ENCODE measurements around the gene GPR17. TPM values are rescaled to one million over a fixed set of nuclear protein-coding genes. Genes with fewer than 3 reads are reported as not detected.

The GPR17 gene
- total and polyA plus RNA-seq, 9 of the 15 experiments (the other 6 are each of a cell fraction or from before 2014, with no cell fraction given) = not detected

DNA sequence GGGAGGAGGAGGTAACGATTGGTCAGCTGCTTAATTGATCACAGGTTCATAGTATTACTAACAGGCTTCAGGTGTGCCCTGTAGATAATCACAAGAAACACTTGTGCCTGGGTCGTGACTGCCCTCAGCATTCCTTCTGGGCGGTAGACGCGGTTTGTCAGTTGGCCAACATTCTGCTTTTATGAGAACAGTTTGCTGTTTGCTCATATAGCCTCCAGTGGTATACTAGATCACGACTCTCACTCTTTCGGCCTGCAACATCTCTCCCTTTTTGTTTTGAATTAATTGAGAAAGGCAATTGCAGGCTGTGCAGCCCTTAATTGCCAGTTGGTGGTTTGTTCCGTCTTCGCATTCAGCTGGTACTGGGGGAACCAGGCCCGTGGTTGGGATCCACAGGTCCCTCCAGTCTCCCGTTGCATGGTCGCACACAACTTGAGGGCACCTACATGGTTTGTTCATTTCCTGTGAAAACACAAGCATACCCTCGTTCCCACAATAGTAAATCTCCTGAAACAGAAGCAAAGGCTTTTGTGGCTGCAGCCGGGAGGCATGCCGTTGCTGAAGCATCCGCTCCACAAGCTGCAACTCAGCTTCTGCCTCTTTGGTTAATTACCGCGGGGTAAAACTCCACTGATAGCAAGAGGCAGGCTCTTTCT is 30.3 kb upstream of the GPR17 start:
- Histone ChIP-seq H3K27me3 (ENCODE audit: control insufficient read depth in 2 of 2, insufficient read depth in 2 of 2, low read length in 2 of 2) (peaks cover 35 to 60% of the 10 kb centered on the region in 2 experiments), H3K27ac (ENCODE audit: extremely low read depth, low read depth, low read length) (no peak overlapping the region), H3K4me3 (no peak overlapping the region), H3K4me1 (replicated peaks in 1 of 2; ENCODE audit: control insufficient read depth in 2 of 2, insufficient read depth in 2 of 2, low read length in 2 of 2) (no peaks in the 10 kb centered on the region), H3K9me1 (ENCODE audit: control insufficient read depth, insufficient read depth, low read length) (no peaks in the 10 kb centered on the region), H3K9ac (ENCODE audit: insufficient read depth in 1 of 2, low read depth in 2 of 2, low read length in 2 of 2) (no peak overlapping the region), H3K9me3 (replicated peaks; ENCODE audit: control insufficient read depth, insufficient read depth, low read depth, low read length) (no peaks in the 10 kb centered on the region), H4K20me1 (replicated peaks; ENCODE audit: control insufficient read depth, insufficient read depth, low read length) (no peaks in the 10 kb centered on the region), H2AFZ (ENCODE audit: low read depth, low read length) (no peak overlapping the region), H3K4me2 (ENCODE audit: insufficient read depth, low read length) (no peak overlapping the region), H3K79me2 (ENCODE audit: control insufficient read depth, insufficient read depth, low read length) (no peaks in the 10 kb centered on the region), H3K36me3 (ENCODE audit: control insufficient read depth, insufficient read depth, low read length) (no peaks in the 10 kb centered on the region)
- 7% methylated on average over 18 of the region's 18 CpGs for WGBS (ENCODE audit: insufficient coverage, low coverage, missing lambda C conversion rate)
- intact Hi-C loops (cut with micrococcal nuclease) (no loop called here), in situ Hi-C loops (cut with MboI) (no loop called here)
- POLR2A ChIA-PET = interaction anchor here (0.6 to 1.6 kb wide), 4 partner anchors 14 to 196 kb away, joined by 3 to 5 read pairs (median 4); no protein-coding TSS in a partner anchor
- FAIRE-seq = no peak
- CTCF ChIA-PET (ENCODE audit: low intra/inter-chr PET ratio) = no interaction called here
- BruUV-seq (replicated peaks) = no TSS peak
- no peak for DNase-seq (ENCODE audit: extremely low read depth in 1 of 4, low spot score in 3 of 4)
- no peak for ATAC-seq
- TF ChIP-seq PHF8 (IDR thresholded peaks at IDR 0.05; ENCODE audit: borderline replicate concordance, low read length) = no peak
- TF ChIP-seq ETV5 (CRISPR knock-in tag; IDR thresholded peaks at IDR 0.05; ENCODE audit: low read depth) = no peak
- TF ChIP-seq, protein P1, sequence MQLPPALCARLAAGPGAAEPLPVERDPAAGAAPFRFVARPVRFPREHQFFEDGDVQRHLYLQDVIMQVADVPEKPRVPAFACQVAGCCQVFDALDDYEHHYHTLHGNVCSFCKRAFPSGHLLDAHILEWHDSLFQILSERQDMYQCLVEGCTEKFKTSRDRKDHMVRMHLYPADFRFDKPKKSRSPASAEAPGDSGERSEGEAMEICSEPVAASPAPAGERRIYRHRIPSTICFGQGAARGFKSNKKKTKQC (CRISPR knock-in tag; IDR thresholded peaks at IDR 0.05) = no peak
- TF ChIP-seq HDAC3 (IDR thresholded peaks at IDR 0.05; ENCODE audit: borderline replicate concordance, partially characterized antibody) = no peak
- no peak for TF ChIP-seq SMARCE1 (IDR thresholded peaks at IDR 0.05)
- no peak for TF ChIP-seq NFIX (CRISPR knock-in tag; IDR thresholded peaks at IDR 0.05; ENCODE audit: low read depth)
- no peak for TF ChIP-seq FUS (optimal IDR thresholded peaks at IDR 0.05; ENCODE audit: low read depth, low read length)
- TF ChIP-seq KLF16 (IDR thresholded peaks at IDR 0.05) = no peak
- TF ChIP-seq, protein P2, sequence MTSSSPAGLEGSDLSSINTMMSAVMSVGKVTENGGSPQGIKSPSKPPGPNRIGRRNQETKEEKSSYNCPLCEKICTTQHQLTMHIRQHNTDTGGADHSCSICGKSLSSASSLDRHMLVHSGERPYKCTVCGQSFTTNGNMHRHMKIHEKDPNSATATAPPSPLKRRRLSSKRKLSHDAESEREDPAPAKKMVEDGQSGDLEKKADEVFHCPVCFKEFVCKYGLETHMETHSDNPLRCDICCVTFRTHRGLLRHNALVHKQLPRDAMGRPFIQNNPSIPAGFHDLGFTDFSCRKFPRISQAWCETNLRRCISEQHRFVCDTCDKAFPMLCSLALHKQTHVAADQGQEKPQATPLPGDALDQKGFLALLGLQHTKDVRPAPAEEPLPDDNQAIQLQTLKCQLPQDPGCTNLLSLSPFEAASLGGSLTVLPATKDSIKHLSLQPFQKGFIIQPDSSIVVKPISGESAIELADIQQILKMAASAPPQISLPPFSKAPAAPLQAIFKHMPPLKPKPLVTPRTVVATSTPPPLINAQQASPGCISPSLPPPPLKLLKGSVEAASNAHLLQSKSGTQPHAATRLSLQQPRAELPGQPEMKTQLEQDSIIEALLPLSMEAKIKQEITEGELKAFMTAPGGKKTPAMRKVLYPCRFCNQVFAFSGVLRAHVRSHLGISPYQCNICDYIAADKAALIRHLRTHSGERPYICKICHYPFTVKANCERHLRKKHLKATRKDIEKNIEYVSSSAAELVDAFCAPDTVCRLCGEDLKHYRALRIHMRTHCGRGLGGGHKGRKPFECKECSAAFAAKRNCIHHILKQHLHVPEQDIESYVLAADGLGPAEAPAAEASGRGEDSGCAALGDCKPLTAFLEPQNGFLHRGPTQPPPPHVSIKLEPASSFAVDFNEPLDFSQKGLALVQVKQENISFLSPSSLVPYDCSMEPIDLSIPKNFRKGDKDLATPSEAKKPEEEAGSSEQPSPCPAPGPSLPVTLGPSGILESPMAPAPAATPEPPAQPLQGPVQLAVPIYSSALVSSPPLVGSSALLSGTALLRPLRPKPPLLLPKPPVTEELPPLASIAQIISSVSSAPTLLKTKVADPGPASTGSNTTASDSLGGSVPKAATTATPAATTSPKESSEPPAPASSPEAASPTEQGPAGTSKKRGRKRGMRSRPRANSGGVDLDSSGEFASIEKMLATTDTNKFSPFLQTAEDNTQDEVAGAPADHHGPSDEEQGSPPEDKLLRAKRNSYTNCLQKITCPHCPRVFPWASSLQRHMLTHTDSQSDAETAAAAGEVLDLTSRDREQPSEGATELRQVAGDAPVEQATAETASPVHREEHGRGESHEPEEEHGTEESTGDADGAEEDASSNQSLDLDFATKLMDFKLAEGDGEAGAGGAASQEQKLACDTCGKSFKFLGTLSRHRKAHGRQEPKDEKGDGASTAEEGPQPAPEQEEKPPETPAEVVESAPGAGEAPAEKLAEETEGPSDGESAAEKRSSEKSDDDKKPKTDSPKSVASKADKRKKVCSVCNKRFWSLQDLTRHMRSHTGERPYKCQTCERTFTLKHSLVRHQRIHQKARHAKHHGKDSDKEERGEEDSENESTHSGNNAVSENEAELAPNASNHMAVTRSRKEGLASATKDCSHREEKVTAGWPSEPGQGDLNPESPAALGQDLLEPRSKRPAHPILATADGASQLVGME (CRISPR knock-in tag; IDR thresholded peaks at IDR 0.05) = no peak
- no peak for TF ChIP-seq YY1 (IDR thresholded peaks at IDR 0.05; ENCODE audit: borderline replicate concordance in 1 of 3, control insufficient read depth in 1 of 3, extremely low read depth in 1 of 3, insufficient read depth in 3 of 3, insufficient read length in 1 of 3, insufficient replicate concordance in 2 of 3, low read depth in 1 of 3, low read length in 2 of 3)
- no peak for TF ChIP-seq EZH2 (IDR thresholded peaks at IDR 0.05; ENCODE audit: borderline replicate concordance, low read depth, low read length)
- TF ChIP-seq, protein P3, sequence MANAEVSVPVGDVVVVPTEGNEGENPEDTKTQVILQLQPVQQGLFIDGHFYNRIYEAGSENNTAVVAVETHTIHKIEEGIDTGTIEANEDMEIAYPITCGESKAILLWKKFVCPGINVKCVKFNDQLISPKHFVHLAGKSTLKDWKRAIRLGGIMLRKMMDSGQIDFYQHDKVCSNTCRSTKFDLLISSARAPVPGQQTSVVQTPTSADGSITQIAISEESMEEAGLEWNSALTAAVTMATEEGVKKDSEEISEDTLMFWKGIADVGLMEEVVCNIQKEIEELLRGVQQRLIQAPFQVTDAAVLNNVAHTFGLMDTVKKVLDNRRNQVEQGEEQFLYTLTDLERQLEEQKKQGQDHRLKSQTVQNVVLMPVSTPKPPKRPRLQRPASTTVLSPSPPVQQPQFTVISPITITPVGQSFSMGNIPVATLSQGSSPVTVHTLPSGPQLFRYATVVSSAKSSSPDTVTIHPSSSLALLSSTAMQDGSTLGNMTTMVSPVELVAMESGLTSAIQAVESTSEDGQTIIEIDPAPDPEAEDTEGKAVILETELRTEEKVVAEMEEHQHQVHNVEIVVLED (CRISPR knock-in tag; IDR thresholded peaks at IDR 0.05) = no peak

Data from K562 (cell line).